Regular cardiac myocyte (primary cell): Measurements from ENCODE around the gene NKX2-1. TPM values are rescaled to one million over a fixed set of nuclear protein-coding genes. Genes with fewer than 3 reads are reported as not detected.

ENCODE experiments used
- total RNA-seq: library from RNA; depleted of rRNA; stranded (reverse); fragments of >200 nt; gene quantifications from 2 replicates; pipeline ENCODE4 v1.2.3, GENCODE V29; 2014

Gene NKX2-1
- not detected in 2 replicates for total RNA-seq

DNA sequence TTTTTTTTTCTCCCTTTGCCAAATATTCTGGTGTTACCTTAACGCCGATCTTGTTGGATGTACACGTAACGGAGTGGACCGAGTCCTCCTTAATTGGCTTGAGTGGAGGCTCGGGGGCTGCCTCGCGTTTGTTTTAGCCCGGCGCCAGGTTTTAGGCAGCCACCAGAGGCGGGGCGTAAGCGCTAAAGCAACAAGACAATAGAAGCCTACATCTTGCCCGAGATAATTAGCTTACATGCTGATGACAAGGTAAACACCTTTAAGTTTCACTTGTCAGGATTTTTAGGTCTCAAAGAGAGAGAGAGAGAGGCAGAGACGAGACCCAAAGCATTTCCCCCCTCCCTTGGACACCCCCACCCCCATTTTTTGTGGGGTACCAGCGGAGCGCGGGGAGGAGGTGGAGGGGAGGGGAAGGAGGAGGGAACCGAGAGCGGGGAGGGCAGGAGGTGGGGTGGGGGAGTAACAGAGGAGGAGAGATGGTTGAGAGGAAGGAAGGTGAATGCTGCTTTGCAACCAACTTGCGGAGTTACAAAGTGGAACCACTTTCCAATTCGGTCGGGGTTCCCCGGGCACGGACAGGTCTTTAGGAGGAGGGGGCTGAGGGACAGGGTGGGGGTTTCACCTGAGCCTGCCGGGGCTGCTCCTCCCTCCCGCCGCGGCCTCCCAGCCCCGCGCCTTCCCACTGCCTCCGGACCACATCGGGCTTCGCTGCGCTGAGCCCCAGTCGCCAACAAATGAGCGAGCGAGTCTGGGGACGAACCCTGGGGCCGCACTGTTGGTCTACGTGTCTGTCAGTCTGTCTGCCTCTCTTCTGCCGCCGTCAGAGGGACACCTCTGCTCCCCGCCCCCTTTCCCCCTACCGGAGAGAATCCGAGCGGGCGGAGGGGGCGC is at the start of gene NKX2-1:
Gene NKX2-1, minus strand, starts transcription at position 802 of the 891 bp plus-strand sequence. Its CDS starts 103 bp downstream, at position 699.

Other genes with a start within 250 kb of the NKX2-1 start
- 9.0 and 13.0 TPM in 2 replicates for gene MBIP, start 199.6 kb downstream of the NKX2-1 start, total RNA-seq
- not detected in 2 replicates for gene NKX2-8, start 62.4 kb upstream of the NKX2-1 start, total RNA-seq
- not detected in 2 replicates for gene PAX9, start 141.6 kb upstream of the NKX2-1 start, total RNA-seq